NOMO-1 treated with dmso at 0.1 percent for 144 hours (cell line): Measurements from ENCODE around the gene INPP5D.
A peak's percentile ranks its signal among the peaks of the same experiment; 100 is the strongest.
"Not testable (repeated sequence)": the region's sequence is repeated elsewhere in the genome, so short reads cannot be mapped to it uniquely, and the experiment has no call there.

Experiments
- DNase-seq: peaks from one replicate; lab custom pipeline; 2025; ENCODE audit not compliant: unreplicated experiment; lab: John Stamatoyannopoulos, UW

Gene INPP5D

GRCh38 chr2:233140077-233140585, 80.0 kb downstream of the INPP5D start:
- DNase-seq = no peak

GRCh38 chr2:233140978-233141377, 80.8 kb downstream of the INPP5D start:
- no peak for DNase-seq

- no peak for DNase-seq
Measured at GRCh38 chr2:233141901-233142300, 81.8 kb downstream of the INPP5D start.

- no peak for DNase-seq
Measured at GRCh38 chr2:233142355-233142897, 82.3 kb downstream of the INPP5D start.

- DNase-seq = no peak
Measured at GRCh38 chr2:233143700-233144331, 83.7 kb downstream of the INPP5D start.

- DNase-seq = no peak
Measured at GRCh38 chr2:233145726-233146125, 85.6 kb downstream of the INPP5D start.

GRCh38 chr2:233146194-233146593, 86.1 kb downstream of the INPP5D start:
- DNase-seq = no peak

GRCh38 chr2:233147136-233147828, 87.1 kb downstream of the INPP5D start:
- DNase-seq = no peak

- no peak for DNase-seq
Measured at GRCh38 chr2:233147829-233148167, 87.7 kb downstream of the INPP5D start.

GRCh38 chr2:233148354-233148753, 88.2 kb downstream of the INPP5D start:
- no peak for DNase-seq

GRCh38 chr2:233152541-233152940, 92.4 kb downstream of the INPP5D start:
- DNase-seq = no peak

GRCh38 chr2:233153146-233153798, 93.1 kb downstream of the INPP5D start:
- no peak for DNase-seq

- no peak for DNase-seq
Measured at GRCh38 chr2:233156001-233156400, 95.9 kb downstream of the INPP5D start.

GRCh38 chr2:233156461-233156860, 96.3 kb downstream of the INPP5D start:
- DNase-seq = not testable (repeated sequence)

GRCh38 chr2:233161730-233162129, 101.6 kb downstream of the INPP5D start:
- DNase-seq = no peak

GRCh38 chr2:233162770-233163169, 102.6 kb downstream of the INPP5D start:
- DNase-seq = no peak

- no peak for DNase-seq
Measured at GRCh38 chr2:233163486-233164103, 103.5 kb downstream of the INPP5D start.

- no peak for DNase-seq
Measured at GRCh38 chr2:233164128-233164635, 104.0 kb downstream of the INPP5D start.

GRCh38 chr2:233164967-233165366, 104.8 kb downstream of the INPP5D start:
- no peak for DNase-seq

GRCh38 chr2:233165543-233165894, 105.4 kb downstream of the INPP5D start:
- no peak for DNase-seq

GRCh38 chr2:233165895-233166661, 105.9 kb downstream of the INPP5D start:
- DNase-seq = peak; percentile 93
